GM12878 (cell line): Measurements from ENCODE around the gene MYL3. TPM values are rescaled to one million over a fixed set of nuclear protein-coding genes. Genes with fewer than 3 reads are reported as not detected.

Experiments used
- ATAC-seq: fragments of 200-7000 bp; cut with Tn5 transposase; 3 replicates; pipeline ENCODE4 v1.9.1; 2020; ENCODE audit warnings: mild to moderate bottlenecking, moderate library complexity
- BruUV-seq: library from RNA; stranded (reverse); fragments of 400-500 nt; replicated peaks from 2 replicates; lab custom pipeline; 2021; lab: Mats Ljungman, UMichigan
- CTCF ChIA-PET: fragments of 300-600 bp; sonication (Branson Sonifier 250); formaldehyde crosslinking; extraction: SDS; loops from one replicate; lab custom pipeline; 2021; ENCODE audit warnings: inconsistent platforms; lab: Yijun Ruan, JAX
- POLR2A ChIA-PET: fragments of 350-600 bp; formaldehyde crosslinking; extraction: SDS; loops from one replicate; lab custom pipeline; 2021; ENCODE audit warnings: inconsistent platforms; lab: Charles Lee
- RAD21 ChIA-PET: fragments of 300-600 bp; sonication (Branson Sonifier 250); formaldehyde crosslinking; loops from one replicate; lab custom pipeline; 2023; ENCODE audit warnings: antibody characterized with exemption; ENCODE audit not compliant: unreplicated experiment; lab: Charles Lee
- SMC1A ChIA-PET: fragments of 300-600 bp; sonication (Branson Sonifier 250); formaldehyde crosslinking; loops from one replicate; lab custom pipeline; 2023; ENCODE audit not compliant: unreplicated experiment, uncharacterized antibody; lab: Charles Lee
- DNase-seq: peaks from one replicate; pipeline ENCODE4 v3.0.0-alpha.2; 2011; ENCODE audit warnings: low read depth, low spot score
- FAIRE-seq: peaks from 3 replicates; lab custom pipeline; 2011; peaks lifted over from hg19 to GRCh38; lab: Jason Lieb, UNC
- H2AFZ ChIP-seq: 2 replicates; pipeline ENCODE4 v1.6.0; 2011; ENCODE audit warnings: low read depth, low read length, control low read depth; ENCODE audit not compliant: control insufficient read depth
- H3K27ac ChIP-seq: 2 replicates; pipeline ENCODE4 v1.5.1; 2011; ENCODE audit warnings: control low read depth; ENCODE audit not compliant: control insufficient read depth, insufficient read depth
- H3K27me3 ChIP-seq, 2 experiments: replicated peaks in 1 of 2; 2 replicates each; pipeline versions ENCODE4 v1.6.0 to v1.6.1; 2011; ENCODE audit warnings: low read length in 1 of 2; ENCODE audit not compliant: control insufficient read depth in 2 of 2, insufficient read depth in 2 of 2
- H3K36me3 ChIP-seq, 2 experiments: 2 replicates each; pipeline ENCODE4 v1.5.1; 2011; ENCODE audit warnings: low read length in 1 of 2; ENCODE audit not compliant: control insufficient read depth in 2 of 2, insufficient read depth in 2 of 2
- H3K4me1 ChIP-seq: 2 replicates; pipeline ENCODE4 v1.6.1; 2011; ENCODE audit warnings: mild to moderate bottlenecking, low read length, moderate library complexity, mixed read lengths; ENCODE audit not compliant: control insufficient read depth, insufficient read depth
- H3K4me2 ChIP-seq: 2 replicates; pipeline ENCODE4 v1.6.0; 2011; ENCODE audit warnings: control low read depth; ENCODE audit not compliant: control insufficient read depth, insufficient read depth
- H3K4me3 ChIP-seq: fragments of 200-600 bp; sonication (generic); 2 replicates; pipeline ENCODE4 v1.5.1; 2016
- H3K79me2 ChIP-seq: 2 replicates; pipeline ENCODE4 v1.6.0; 2011; ENCODE audit warnings: low read length; ENCODE audit not compliant: control insufficient read depth, insufficient read depth
- H3K9ac ChIP-seq: 2 replicates; pipeline ENCODE4 v1.8.0; 2011; ENCODE audit warnings: low read length, control low read depth, mixed read lengths; ENCODE audit not compliant: control insufficient read depth, insufficient read depth
- H3K9me3 ChIP-seq: replicated peaks from 3 replicates; pipeline ENCODE4 v1.5.1; 2011; ENCODE audit warnings: mild to moderate bottlenecking, low read length; ENCODE audit not compliant: control insufficient read depth, insufficient read depth
- H4K20me1 ChIP-seq: 2 replicates; pipeline ENCODE4 v1.6.0; 2011; ENCODE audit not compliant: control insufficient read depth, insufficient read depth
- EZH2 ChIP-seq: IDR thresholded peaks from 2 replicates; pipeline ENCODE4 v1.6.1; 2012; ENCODE audit warnings: low read depth, mild to moderate bottlenecking, control low read depth, inconsistent platforms, low read length, borderline replicate concordance; ENCODE audit not compliant: control insufficient read depth
- GATAD2B ChIP-seq: fragments of 450-650 bp; conservative IDR thresholded peaks from 2 replicates; pipeline ENCODE4 v1.6.1; 2017; ENCODE audit warnings: low read depth, mild to moderate bottlenecking, moderate library complexity
- HDAC6 ChIP-seq: fragments of 200-600 bp; sonication (generic); IDR thresholded peaks from one replicate; pipeline ENCODE4 v1.8.0; 2017; ENCODE audit warnings: antibody characterized with exemption; ENCODE audit not compliant: unreplicated experiment
- KAT2A ChIP-seq: conservative IDR thresholded peaks from 2 replicates; pipeline ENCODE4 v1.6.1; 2011; ENCODE audit warnings: low read depth, low read length; ENCODE audit not compliant: control insufficient read depth
- MYB ChIP-seq: fragments of 150-350 bp; IDR thresholded peaks from 2 replicates; pipeline ENCODE4 v1.6.1; 2014; ENCODE audit warnings: mild to moderate bottlenecking, low read depth, low read length, borderline replicate concordance
- NFYB ChIP-seq: IDR thresholded peaks from 2 replicates; pipeline ENCODE4 v1.6.1; 2011; ENCODE audit warnings: low read depth, mild to moderate bottlenecking, low read length, improper control_type of control experiment, moderate library complexity; ENCODE audit not compliant: insufficient read depth
- NRF1 ChIP-seq: conservative IDR thresholded peaks from 2 replicates; pipeline ENCODE4 v1.6.1; 2011; ENCODE audit warnings: mild to moderate bottlenecking, low read depth, low read length, improper control_type of control experiment
- PAX5 ChIP-seq: IDR thresholded peaks from 2 replicates; pipeline ENCODE4 v1.6.1; 2011; ENCODE audit warnings: low read depth, low read length, borderline replicate concordance
- SREBF1 ChIP-seq: IDR thresholded peaks from 2 replicates; pipeline ENCODE4 v1.6.1; 2012; ENCODE audit warnings: mild to moderate bottlenecking, low read length
- TCF12 ChIP-seq: IDR thresholded peaks from 2 replicates; pipeline ENCODE4 v1.6.1; 2011; ENCODE audit warnings: low read depth, mild to moderate bottlenecking, low read length
- TCF7 ChIP-seq: IDR thresholded peaks from 2 replicates; pipeline ENCODE4 v1.6.1; 2014; ENCODE audit warnings: antibody characterized with exemption, borderline replicate concordance
- WRNIP1 ChIP-seq: IDR thresholded peaks from 2 replicates; pipeline ENCODE4 v1.6.1; 2011; ENCODE audit warnings: low read depth, low read length, improper control_type of control experiment, borderline replicate concordance
- ZSCAN29 ChIP-seq: fragments of 450-650 bp; IDR thresholded peaks from 2 replicates; pipeline ENCODE4 v1.6.1; 2017; ENCODE audit warnings: mild to moderate bottlenecking, moderate library complexity
- WGBS: methylation state at CpG from one replicate; pipeline ENCODE4 v1.1.6; 2016; ENCODE audit warnings: low lambda C conversion rate; ENCODE audit not compliant: insufficient replicate concordance, insufficient coverage; ENCODE audit errors: missing lambda C conversion rate; 5-methylcytosine and 5-hydroxymethylcytosine counted together
- in situ Hi-C: fragments of 300-500 bp; cut with MboI; formaldehyde crosslinking; loops from 9 replicates; pipeline ENCODE4 v1.14.3; 2018; ENCODE audit warnings: mixed read lengths
- intact Hi-C: fragments of 100-400 bp; cut with micrococcal nuclease; formaldehyde crosslinking; loops from one replicate; pipeline ENCODE4 v1.14.2; 2022; ENCODE audit not compliant: unreplicated experiment
- polyA plus RNA-seq, 11 experiments: library from polyadenylated mRNA; depleted of rRNA in 4 of 11; unstranded in 6 of 11; stranded (reverse) in 5 of 11; fragments of >200 nt; fragmentation: Nextera tagmentation in 4 of 11; fragmentation: Illumina TruSeq in 1 of 11; extraction: Ambion mirVana in 4 of 11; extraction: Trizol in 1 of 11; gene quantifications; 1 replicate in 1 of 11; 2 replicates in 10 of 11; pipeline versions ENCODE4 v1.2.1 to v1.2.3, GENCODE V29; 2011 to 2016; ENCODE audit warnings: inconsistent platforms in 2 of 11, missing spikeins in 2 of 11, low read depth in 1 of 11
- total RNA-seq, 4 experiments: library from RNA; depleted of rRNA in 3 of 4; stranded (reverse); fragments of >200 nt in 3 of 4; fragmentation: Illumina TruSeq in 1 of 4; extraction: Trizol in 1 of 4; gene quantifications; 2 replicates each; pipeline versions ENCODE4 v1.2.1 to v1.2.3, GENCODE V29; 2013 to 2021

The MYL3 gene
- total and polyA plus RNA-seq, 10 of the 15 experiments (the other 5 are each of a cell fraction or from before 2014, with no cell fraction given): 0.40 TPM; not detected in 9

DNA sequence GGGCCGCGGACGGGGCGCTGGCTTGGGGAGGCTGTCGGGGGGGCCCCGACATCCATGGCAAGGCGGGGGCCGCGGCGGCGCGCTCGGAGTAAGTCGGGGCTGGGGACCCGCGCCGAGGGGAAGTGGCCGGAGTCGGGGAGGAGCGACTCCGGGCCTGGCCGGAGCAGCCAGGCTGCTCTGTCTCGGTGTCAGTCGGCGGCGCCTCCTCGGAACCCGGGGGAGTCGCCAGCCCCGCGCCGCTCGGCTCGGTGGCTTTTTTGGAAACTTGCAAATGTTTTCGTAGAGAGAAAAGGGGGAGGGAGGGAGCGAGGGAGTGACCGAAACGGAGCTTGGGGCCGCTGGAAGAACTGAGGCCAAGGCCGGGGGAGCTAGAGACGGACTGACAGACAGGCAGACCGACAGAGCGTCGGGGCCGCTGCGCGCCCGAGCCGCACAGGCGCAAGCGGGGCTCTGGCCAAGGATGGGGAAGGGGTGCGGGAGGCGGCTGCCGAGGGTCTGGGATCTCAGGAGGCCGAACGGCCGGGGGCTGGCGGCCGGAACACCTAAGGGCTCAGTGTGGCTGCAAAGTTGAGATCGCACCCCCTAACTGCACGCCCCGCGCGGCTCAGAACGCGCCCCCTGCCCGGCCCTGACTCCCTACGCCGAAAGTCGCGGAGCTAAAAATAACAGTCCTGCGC is 19.3 kb upstream of the MYL3 start:
- ChIA-PET CTCF (interaction anchor here (0.7 kb wide), 1 partner anchor 13 kb away, joined by 3 read pairs; no protein-coding TSS in a partner anchor), POLR2A (interaction anchor here (1.0 kb wide), 1 partner anchor 8 kb away, joined by 3 read pairs; no protein-coding TSS in a partner anchor)
- WGBS: 13% methylated on average over 58 of the region's 72 CpGs

DNA sequence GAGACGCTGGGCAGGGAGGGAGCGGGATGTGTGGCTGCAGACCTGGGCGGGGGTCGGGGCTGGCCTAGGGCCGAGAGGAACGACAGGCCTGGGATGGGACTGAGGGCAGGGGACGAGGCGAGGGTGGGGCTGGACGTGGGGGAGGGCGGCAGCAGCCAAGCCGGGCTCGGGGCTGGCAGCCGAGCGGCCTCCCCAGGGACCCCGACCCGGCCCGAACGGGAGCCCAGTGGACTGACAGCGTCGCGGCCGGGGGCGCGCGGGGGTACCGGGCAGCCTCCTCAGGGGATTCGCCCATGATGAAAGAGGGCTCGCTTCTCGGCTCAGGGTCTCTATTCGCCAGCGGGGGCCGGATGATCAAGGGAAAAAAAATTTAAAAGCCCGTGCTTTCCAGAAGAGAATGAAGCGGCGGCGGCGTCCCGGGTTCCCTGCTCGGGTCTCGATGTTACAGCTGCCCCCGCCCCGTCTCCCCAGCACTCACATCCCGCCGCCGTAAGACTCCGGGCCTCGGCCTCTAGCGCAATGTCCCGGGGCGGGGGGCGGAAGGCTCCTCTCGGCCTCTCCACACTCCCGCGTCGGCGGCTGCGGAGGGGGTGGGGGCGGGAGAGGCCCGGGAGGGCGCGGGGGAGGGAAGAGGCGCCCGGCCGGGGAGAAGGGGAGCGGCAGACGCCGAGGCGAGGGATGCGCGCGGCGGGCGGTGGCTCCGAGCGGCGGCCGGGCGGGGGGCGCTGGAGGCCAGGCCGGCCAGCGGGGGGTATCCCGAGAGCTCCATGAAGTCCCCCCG is 18.5 kb upstream of the MYL3 start:
- ChIA-PET CTCF (no interaction called here), RAD21 (no interaction called here), SMC1A (no interaction called here), POLR2A (no interaction called here)
- Histone ChIP-seq H3K4me1 (no peaks in the 10 kb centered on the region), H3K27me3 (peaks cover 11 to 17% of the 10 kb centered on the region in 2 experiments), H3K9ac (no peak overlapping the region), H3K79me2 (no peaks in the 10 kb centered on the region), H3K4me3 (peak overlapping the region; percentile 60), H3K36me3 (no peaks in the 10 kb centered on the region), H3K27ac (no peak overlapping the region), H4K20me1 (no peaks in the 10 kb centered on the region), H3K9me3 (no peaks in the 10 kb centered on the region), H2AFZ (no peak overlapping the region), H3K4me2 (no peak overlapping the region)
- in situ Hi-C loops (no loop called here), intact Hi-C loops (no loop called here)
- TF ChIP-seq TCF12: no peak
- no peak for TF ChIP-seq MYB
- TF ChIP-seq TCF7: no peak
- TF ChIP-seq ZSCAN29: no peak
- TF ChIP-seq GATAD2B: no peak
- TF ChIP-seq PAX5: no peak
- TF ChIP-seq NFYB: no peak
- TF ChIP-seq KAT2A: no peak
- no peak for TF ChIP-seq SREBF1
- BruUV-seq: no TSS peak
- DNase-seq: no peak
- no peak for ATAC-seq
- FAIRE-seq: no peak
- 15% methylated on average over 35 of the region's 83 CpGs for WGBS

More for the DNA sequence above, 19.3 kb upstream of the MYL3 start:
- ATAC-seq (peak; percentile 44), FAIRE-seq (no peak), DNase-seq (no peak)
- Histone ChIP-seq H3K4me1 (no peaks in the 10 kb centered on the region), H3K79me2 (no peaks in the 10 kb centered on the region), H3K9ac (no peak overlapping the region), H2AFZ (no peak overlapping the region), H4K20me1 (no peaks in the 10 kb centered on the region), H3K9me3 (no peaks in the 10 kb centered on the region), H3K4me3 (peak overlapping the region; percentile 60), H3K4me2 (peak overlapping the region; percentile 55; the same call in 1 of the 2 replicates), H3K27ac (no peak overlapping the region), H3K36me3 (no peaks in the 10 kb centered on the region), H3K27me3 (peaks cover 11 to 17% of the 10 kb centered on the region in 2 experiments)
- RAD21 ChIA-PET: no interaction called here
- TF ChIP-seq EZH2 (0 out of 2 replicates have a peak, but pooled peaks have one; percentile 14), NRF1 (no peak), WRNIP1 (no peak), HDAC6 (peak; percentile 82)
- no TSS peak for BruUV-seq
- in situ Hi-C loops (no loop called here), intact Hi-C loops (no loop called here)
- SMC1A ChIA-PET: no interaction called here
